HEK293 (cell line): ENCODE results near the gene SP2.

Source experiments
- BCL11A ChIP-seq: fragments of 450-650 bp; formaldehyde crosslinking; IDR thresholded peaks from 2 replicates; pipeline ENCODE4 v1.5.1; 2016; ENCODE audit warnings: low read depth, missing biosample characterization, missing genetic modification characterization
- ZNF155 ChIP-seq: fragments of 450-650 bp; formaldehyde crosslinking; IDR thresholded peaks from 2 replicates; pipeline ENCODE4 v1.5.1; 2016; ENCODE audit warnings: missing biosample characterization, missing genetic modification characterization
- TF ChIP-seq, protein P1 (sequence below): fragments of 450-650 bp; formaldehyde crosslinking; IDR thresholded peaks from 2 replicates; pipeline ENCODE4 v1.5.1; 2016; ENCODE audit warnings: missing biosample characterization, missing genetic modification characterization
- TF ChIP-seq, protein P2 (sequence below): fragments of 450-650 bp; formaldehyde crosslinking; IDR thresholded peaks from 2 replicates; pipeline ENCODE4 v1.5.1; 2016; ENCODE audit warnings: missing biosample characterization, missing genetic modification characterization
- TF ChIP-seq, protein P3 (sequence below): fragments of 450-650 bp; formaldehyde crosslinking; IDR thresholded peaks from 2 replicates; pipeline ENCODE4 v1.5.1; 2016; ENCODE audit warnings: missing biosample characterization, missing genetic modification characterization
- TF ChIP-seq, protein P4 (sequence below): fragments of 450-650 bp; formaldehyde crosslinking; IDR thresholded peaks from 2 replicates; pipeline ENCODE4 v1.5.1; 2016; ENCODE audit warnings: missing biosample characterization, missing genetic modification characterization, low read depth
- TF ChIP-seq, protein P5 (sequence below): fragments of 450-650 bp; formaldehyde crosslinking; IDR thresholded peaks from 2 replicates; pipeline ENCODE4 v1.5.1; 2016; ENCODE audit warnings: missing biosample characterization, missing genetic modification characterization

DNA sequence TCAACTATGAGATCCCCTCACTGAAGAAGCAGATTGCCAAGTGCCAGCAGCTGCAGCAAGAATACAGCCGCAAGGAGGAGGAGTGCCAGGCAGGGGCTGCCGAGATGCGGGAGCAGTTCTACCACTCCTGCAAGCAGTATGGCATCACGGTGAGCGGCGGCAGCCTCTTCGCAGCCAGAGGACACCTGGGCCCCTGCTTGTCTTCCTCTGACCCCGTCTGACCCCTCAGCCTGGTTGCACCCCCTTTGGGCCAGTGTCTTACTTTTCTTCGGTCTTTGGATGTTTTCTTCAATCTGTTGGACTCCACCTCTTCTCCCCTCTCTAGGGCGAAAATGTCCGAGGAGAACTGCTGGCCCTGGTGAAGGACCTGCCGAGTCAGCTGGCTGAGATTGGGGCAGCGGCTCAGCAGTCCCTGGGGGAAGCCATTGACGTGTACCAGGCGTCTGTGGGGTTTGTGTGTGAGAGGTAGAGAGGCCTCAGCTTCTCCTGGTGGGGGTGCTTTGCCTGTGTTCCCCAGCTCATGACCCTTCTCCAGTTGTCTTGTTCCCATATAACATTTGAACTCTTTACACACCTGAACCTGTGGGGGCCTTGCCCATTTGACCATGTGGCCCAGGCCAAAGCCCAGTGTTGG, 79.3 kb downstream of the SP2 start:
- TF ChIP-seq BCL11A (tag by site-specific recombination) (no peak), ZNF155 (tag by site-specific recombination) (no peak)
- TF ChIP-seq, protein P1, sequence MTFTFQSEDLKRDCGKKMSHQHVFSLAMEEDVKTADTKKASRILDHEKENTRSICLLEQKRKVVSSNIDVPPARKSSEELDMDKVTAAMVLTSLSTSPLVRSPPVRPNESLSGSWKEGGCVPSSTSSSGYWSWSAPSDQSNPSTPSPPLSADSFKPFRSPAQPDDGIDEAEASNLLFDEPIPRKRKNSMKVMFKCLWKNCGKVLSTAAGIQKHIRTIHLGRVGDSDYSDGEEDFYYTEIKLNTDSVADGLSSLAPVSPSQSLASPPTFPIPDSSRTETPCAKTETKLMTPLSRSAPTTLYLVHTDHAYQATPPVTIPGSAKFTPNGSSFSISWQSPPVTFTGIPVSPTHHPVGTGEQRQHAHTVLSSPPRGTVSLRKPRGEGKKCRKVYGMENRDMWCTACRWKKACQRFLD = no peak
- TF ChIP-seq, protein P2, sequence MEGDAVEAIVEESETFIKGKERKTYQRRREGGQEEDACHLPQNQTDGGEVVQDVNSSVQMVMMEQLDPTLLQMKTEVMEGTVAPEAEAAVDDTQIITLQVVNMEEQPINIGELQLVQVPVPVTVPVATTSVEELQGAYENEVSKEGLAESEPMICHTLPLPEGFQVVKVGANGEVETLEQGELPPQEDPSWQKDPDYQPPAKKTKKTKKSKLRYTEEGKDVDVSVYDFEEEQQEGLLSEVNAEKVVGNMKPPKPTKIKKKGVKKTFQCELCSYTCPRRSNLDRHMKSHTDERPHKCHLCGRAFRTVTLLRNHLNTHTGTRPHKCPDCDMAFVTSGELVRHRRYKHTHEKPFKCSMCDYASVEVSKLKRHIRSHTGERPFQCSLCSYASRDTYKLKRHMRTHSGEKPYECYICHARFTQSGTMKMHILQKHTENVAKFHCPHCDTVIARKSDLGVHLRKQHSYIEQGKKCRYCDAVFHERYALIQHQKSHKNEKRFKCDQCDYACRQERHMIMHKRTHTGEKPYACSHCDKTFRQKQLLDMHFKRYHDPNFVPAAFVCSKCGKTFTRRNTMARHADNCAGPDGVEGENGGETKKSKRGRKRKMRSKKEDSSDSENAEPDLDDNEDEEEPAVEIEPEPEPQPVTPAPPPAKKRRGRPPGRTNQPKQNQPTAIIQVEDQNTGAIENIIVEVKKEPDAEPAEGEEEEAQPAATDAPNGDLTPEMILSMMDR (tag by site-specific recombination) = no peak
- TF ChIP-seq, protein P3, sequence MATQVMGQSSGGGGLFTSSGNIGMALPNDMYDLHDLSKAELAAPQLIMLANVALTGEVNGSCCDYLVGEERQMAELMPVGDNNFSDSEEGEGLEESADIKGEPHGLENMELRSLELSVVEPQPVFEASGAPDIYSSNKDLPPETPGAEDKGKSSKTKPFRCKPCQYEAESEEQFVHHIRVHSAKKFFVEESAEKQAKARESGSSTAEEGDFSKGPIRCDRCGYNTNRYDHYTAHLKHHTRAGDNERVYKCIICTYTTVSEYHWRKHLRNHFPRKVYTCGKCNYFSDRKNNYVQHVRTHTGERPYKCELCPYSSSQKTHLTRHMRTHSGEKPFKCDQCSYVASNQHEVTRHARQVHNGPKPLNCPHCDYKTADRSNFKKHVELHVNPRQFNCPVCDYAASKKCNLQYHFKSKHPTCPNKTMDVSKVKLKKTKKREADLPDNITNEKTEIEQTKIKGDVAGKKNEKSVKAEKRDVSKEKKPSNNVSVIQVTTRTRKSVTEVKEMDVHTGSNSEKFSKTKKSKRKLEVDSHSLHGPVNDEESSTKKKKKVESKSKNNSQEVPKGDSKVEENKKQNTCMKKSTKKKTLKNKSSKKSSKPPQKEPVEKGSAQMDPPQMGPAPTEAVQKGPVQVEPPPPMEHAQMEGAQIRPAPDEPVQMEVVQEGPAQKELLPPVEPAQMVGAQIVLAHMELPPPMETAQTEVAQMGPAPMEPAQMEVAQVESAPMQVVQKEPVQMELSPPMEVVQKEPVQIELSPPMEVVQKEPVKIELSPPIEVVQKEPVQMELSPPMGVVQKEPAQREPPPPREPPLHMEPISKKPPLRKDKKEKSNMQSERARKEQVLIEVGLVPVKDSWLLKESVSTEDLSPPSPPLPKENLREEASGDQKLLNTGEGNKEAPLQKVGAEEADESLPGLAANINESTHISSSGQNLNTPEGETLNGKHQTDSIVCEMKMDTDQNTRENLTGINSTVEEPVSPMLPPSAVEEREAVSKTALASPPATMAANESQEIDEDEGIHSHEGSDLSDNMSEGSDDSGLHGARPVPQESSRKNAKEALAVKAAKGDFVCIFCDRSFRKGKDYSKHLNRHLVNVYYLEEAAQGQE = no peak
- TF ChIP-seq, protein P4, sequence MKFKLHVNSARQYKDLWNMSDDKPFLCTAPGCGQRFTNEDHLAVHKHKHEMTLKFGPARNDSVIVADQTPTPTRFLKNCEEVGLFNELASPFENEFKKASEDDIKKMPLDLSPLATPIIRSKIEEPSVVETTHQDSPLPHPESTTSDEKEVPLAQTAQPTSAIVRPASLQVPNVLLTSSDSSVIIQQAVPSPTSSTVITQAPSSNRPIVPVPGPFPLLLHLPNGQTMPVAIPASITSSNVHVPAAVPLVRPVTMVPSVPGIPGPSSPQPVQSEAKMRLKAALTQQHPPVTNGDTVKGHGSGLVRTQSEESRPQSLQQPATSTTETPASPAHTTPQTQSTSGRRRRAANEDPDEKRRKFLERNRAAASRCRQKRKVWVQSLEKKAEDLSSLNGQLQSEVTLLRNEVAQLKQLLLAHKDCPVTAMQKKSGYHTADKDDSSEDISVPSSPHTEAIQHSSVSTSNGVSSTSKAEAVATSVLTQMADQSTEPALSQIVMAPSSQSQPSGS = no peak
- TF ChIP-seq, protein P5, sequence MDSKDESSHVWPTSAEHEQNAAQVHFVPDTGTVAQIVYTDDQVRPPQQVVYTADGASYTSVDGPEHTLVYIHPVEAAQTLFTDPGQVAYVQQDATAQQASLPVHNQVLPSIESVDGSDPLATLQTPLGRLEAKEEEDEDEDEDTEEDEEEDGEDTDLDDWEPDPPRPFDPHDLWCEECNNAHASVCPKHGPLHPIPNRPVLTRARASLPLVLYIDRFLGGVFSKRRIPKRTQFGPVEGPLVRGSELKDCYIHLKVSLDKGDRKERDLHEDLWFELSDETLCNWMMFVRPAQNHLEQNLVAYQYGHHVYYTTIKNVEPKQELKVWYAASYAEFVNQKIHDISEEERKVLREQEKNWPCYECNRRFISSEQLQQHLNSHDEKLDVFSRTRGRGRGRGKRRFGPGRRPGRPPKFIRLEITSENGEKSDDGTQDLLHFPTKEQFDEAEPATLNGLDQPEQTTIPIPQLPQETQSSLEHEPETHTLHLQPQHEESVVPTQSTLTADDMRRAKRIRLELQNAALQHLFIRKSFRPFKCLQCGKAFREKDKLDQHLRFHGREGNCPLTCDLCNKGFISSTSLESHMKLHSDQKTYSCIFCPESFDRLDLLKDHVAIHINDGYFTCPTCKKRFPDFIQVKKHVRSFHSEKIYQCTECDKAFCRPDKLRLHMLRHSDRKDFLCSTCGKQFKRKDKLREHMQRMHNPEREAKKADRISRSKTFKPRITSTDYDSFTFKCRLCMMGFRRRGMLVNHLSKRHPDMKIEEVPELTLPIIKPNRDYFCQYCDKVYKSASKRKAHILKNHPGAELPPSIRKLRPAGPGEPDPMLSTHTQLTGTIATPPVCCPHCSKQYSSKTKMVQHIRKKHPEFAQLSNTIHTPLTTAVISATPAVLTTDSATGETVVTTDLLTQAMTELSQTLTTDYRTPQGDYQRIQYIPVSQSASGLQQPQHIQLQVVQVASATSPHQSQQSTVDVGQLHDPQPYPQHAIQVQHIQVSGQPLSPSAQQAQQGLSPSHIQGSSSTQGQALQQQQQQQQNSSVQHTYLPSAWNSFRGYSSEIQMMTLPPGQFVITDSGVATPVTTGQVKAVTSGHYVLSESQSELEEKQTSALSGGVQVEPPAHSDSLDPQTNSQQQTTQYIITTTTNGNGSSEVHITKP (tag by site-specific recombination) = no peak
